ENCODE data around the gene MRPL55.

MRPL55 gene

GRCh38 chr1:228102791-228103620 is 6.1 kb downstream of the MRPL55 start, which contains the start of gene C1orf35:
Gene C1orf35, minus strand, starts transcription at chr1:228103325. Its CDS starts 98 bp downstream, at chr1:228103227.
- FAIRE-seq (peak; percentile 96), DNase-seq (ENCODE audit: extremely low spot score, insufficient read length, low read depth) (peak; percentile 93)

DNA sequence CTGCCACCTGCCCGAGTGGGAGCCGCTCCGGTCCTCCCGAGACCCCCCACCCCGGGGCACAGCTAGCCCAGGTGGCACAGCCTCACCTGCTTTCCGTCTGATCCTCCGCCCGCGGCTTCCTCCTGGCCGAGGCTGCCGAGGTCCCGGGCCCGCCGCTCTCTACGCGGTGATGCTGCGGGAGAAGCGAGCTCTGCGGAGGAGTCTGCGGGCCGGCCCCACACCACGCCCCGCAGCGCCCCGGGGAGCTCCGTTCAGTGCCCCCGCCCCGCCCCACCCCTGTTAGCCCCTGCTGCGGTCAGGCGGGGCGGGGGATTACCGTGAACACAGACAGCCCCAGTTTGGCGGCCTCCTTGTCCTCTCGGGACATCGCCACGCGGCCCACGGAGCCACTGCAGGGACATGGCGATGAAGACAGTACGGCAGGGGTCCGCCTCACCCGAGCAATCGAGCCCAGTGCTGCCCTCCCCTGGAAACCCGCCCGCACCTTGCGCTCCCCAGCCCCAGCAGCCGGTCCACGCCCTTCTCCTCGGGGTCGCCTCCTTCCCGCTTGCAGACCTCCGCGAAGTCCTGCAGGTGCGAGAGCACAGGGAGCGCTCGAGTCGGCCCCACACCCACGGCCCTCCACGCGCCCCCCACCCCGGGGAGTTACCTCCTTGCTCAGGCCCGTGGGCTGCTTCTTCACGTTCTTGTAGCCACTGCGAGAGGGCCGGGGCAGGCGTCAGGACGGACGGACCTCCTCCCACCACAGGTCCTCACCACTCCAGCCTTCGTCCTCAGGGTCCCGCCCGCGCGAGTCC is 6.9 kb downstream of the MRPL55 start:
- no peak for DNase-seq (ENCODE audit: extremely low spot score, insufficient read length, low read depth)
- no peak for FAIRE-seq

GRCh38 chr1:228101614-228101993 is 7.5 kb downstream of the MRPL55 start:
- DNase-seq (ENCODE audit: extremely low spot score, insufficient read length, low read depth) (no peak), FAIRE-seq (no peak)

DNA sequence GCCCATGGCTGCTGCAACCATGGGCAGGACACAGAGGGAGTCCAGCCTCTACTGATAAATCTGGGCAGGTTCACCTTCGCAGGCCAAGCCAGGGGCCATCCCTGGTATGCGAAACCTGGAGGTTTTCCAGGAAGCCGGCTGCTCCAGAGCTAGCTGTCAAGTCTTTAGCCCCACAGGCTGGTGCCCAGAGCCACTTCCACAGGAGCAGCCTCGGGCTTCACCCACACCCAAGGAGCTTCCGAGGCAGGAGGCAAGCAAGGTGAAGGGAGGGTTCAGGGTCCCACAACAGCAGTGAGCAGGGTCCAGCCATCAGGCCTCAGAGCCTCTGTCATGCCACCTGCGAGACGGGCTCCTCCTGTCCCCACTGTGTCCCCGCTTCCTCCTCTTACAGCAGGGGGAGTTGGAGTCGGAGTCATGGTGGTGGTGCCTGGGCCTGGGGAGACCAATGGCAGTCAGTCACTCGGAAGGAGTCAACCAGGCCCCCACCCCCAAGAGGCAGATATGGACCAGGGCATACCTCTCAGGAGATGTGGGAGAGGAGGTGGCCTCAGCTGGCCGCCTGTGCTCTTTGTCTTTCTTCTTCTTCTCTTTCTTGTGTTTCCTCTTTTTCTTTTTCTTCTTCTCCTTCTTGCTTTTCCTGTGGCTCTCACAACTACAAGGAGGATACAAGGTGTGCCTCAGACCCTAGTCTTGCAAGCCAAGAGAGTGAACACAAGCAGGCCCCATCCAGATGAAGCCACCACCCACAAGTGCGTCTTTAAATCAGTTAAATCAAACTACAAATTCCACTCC is 8.1 kb downstream of the MRPL55 start:
- no peak for FAIRE-seq
- no peak for DNase-seq (ENCODE audit: extremely low spot score, insufficient read length, low read depth)

- FAIRE-seq = no peak
- DNase-seq (ENCODE audit: extremely low spot score, insufficient read length, low read depth) = no peak
Measured at GRCh38 chr1:228099331-228099732, 9.8 kb downstream of the MRPL55 start.

- FAIRE-seq (no peak), DNase-seq (ENCODE audit: extremely low spot score, insufficient read length, low read depth) (no peak)
Measured at GRCh38 chr1:228098323-228098931, 10.7 kb downstream of the MRPL55 start.

- FAIRE-seq = no peak
- DNase-seq (ENCODE audit: extremely low spot score, insufficient read length, low read depth) = no peak
Measured at GRCh38 chr1:228097333-228098081, 11.6 kb downstream of the MRPL55 start.

- DNase-seq (ENCODE audit: extremely low spot score, insufficient read length, low read depth) (no peak), FAIRE-seq (no peak)
Measured at GRCh38 chr1:228096416-228097332, 12.4 kb downstream of the MRPL55 start.

GRCh38 chr1:228095938-228096337 is 13.2 kb downstream of the MRPL55 start:
- DNase-seq (ENCODE audit: extremely low spot score, insufficient read length, low read depth) (no peak), FAIRE-seq (no peak)

DNA sequence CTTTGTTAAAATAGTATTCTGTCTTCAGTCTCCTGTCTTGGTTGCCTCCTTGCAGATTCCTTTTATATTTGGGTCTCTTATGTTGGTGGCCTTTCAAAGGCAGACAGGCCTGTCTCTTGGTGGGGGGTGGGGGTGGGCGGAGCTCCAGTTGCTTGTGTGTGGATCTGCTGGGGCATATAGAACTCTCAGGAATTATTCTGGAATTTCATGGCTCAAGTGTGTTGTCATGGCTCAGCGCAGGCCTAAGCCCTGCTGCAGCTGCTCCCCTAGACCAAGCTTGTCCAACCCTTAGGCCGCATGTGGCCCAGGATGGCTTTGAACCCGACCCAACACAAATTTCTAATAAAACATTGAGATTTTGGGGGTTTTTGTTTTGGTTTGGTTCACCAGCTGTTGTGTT is 13.9 kb downstream of the MRPL55 start:
- DNase-seq (ENCODE audit: extremely low spot score, insufficient read length, low read depth) (no peak), FAIRE-seq (no peak)

DNA sequence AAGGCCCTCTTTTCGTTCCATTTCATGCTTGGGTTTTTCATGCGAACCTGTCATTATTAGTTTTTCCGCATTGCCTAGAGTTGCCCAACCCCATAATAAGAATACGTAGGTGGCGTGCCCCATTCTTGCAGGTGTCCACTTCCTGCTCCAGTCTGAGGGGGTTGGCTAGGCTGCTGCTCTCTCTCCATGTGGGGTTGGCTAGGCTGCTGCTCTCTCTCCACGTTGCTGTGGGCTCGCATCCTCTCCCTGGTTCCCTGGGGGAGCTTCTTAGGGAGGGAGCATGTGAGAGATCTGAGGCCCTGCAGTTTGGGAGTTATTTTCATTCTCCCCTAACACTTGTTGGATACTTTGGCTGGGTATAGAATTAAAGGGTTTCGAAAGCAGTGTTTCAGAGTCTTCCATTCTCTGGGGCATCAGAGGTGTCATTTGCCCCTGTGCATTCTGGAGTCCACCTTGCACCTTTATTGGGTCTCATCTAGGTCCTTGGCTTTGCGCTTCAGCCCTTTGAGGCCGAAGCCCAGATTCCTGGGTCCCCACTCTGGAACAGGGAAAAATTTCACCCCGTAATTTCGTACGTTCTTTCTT is 14.6 kb downstream of the MRPL55 start:
- FAIRE-seq (no peak), DNase-seq (ENCODE audit: extremely low spot score, insufficient read length, low read depth) (no peak)

DNA sequence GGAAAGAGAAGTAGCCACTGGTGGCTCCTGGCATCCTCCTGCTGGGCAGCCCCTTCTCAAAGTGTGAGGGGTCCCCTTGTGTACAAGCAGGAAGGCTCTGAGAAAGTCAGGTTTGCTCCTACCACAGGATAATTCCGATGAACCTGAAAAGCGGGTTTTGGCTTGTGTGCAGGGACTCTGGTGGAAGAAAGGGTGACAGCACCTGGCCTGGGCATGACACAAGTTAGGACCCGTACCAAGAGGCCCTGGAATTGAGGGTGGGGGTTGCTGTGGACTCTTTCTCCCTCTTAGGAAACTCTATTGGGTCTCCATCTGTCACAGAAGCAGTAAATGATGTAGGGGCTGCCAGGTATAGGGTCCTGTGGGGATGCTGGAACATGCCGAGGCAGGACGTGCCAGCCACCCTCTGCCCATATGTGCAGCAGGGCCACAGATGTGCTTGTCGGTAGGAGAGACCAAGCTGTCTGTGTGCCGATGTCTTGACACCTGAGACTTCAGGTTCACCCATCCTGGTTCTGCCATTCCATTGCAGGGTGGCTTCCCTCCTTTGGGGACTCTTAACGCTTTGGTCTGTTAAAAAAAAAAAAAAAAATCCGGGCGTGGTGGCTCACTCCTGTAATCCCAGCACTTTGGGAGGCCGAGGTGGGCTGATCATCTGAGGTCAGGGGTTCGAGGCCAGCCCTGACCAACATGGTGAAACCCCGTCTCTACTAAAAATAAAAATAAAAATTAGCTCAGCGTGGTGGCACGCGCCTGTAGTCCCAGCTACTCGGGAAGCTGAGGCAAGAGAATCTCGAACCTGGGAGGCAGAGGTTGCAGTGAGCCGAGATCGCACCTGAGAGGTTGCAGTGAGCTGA is 15.8 kb downstream of the MRPL55 start:
- DNase-seq (ENCODE audit: extremely low spot score, insufficient read length, low read depth) = no peak
- FAIRE-seq = no peak

- no peak for FAIRE-seq
- DNase-seq (ENCODE audit: extremely low spot score, insufficient read length, low read depth) = no peak
Measured at GRCh38 chr1:228092342-228093049, 16.6 kb downstream of the MRPL55 start.

DNA sequence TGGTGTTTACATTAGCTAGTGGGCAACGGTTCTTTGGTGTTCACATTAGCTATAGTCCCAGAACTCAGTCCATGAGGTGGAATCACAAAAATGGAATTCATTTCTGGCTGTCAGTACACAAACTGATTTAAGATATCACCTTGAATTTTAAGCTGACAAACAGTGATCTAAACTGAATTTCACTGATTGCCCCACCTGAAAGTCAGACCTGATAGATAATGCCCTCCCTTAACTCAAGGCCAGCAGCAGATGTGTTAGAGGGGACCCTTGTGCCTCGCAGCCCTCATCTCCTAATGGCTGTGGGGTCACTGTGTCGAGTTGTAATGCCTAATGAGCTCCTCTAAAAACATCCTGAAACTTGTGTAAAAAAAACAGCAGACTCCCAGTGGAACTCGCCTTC is 18.0 kb downstream of the MRPL55 start:
- FAIRE-seq (no peak), DNase-seq (ENCODE audit: extremely low spot score, insufficient read length, low read depth) (no peak)

DNA sequence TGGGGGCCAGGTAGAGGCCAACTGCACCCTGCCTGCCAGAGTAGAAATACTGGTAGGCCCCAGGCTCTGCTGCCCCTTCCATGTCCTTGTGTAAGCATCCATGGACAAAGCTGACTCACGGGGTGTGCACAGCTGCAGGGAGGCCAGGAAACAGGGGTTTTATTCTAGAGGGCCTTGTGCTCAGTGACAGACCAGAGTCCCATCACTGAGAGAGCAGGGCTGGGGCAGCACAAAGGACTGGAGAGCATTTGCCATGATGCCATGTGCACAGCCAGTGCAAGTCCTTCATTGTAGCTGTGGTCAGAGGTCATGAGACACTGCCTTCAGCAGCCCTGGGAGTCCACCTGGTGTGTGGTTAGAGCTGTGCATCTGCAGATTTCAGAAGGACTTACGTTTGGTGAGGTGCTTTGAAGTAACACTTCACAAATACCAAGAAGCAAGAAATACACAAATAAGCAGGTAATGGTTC is 18.5 kb downstream of the MRPL55 start:
- FAIRE-seq (no peak), DNase-seq (ENCODE audit: extremely low spot score, insufficient read length, low read depth) (no peak)
